Activated B cell treated with CpG ODN at 0.5 μM for 24 hours (primary cell): Measurements from ENCODE around the gene NSL1. TPM values are rescaled to one million over a fixed set of nuclear protein-coding genes. Genes with fewer than 3 reads are reported as not detected.

Experiments used
- ATAC-seq: fragments of 200-7000 bp; cut with Tn5 transposase; one replicate; pipeline ENCODE4 v1.10.0; 2021; ENCODE audit warnings: low read depth, mild to moderate bottlenecking, moderate library complexity
- CTCF ChIA-PET: fragments of 350-600 bp; sonication (Branson Sonifier 250); formaldehyde crosslinking; loops from one replicate; lab custom pipeline; 2021; ENCODE audit warnings: antibody characterized with exemption; lab: Charles Lee
- POLR2A ChIA-PET: fragments of 350-600 bp; sonication (Branson Sonifier 250); formaldehyde crosslinking; loops from one replicate; lab custom pipeline; 2021; ENCODE audit warnings: antibody characterized with exemption; lab: Charles Lee
- DNase-seq: peaks from one replicate; pipeline ENCODE4 v3.0.0; 2022
- H3K27ac Mint-ChIP-seq: one replicate; pipeline ENCODE4 v1.8.0; 2020; ENCODE audit warnings: mixed read lengths
- H3K27me3 Mint-ChIP-seq: one replicate; pipeline ENCODE4 v1.8.0; 2021; ENCODE audit warnings: mixed read lengths
- H3K36me3 Mint-ChIP-seq: one replicate; pipeline ENCODE4 v1.8.0; 2021; ENCODE audit warnings: low read depth, mixed read lengths
- H3K4me1 Mint-ChIP-seq: one replicate; pipeline ENCODE4 v1.8.0; 2021; ENCODE audit warnings: mixed read lengths
- H3K4me3 Mint-ChIP-seq: one replicate; pipeline ENCODE4 v1.8.0; 2020; ENCODE audit warnings: mild to moderate bottlenecking, mixed read lengths
- H3K9me3 Mint-ChIP-seq: one replicate; pipeline ENCODE4 v1.8.0; 2020; ENCODE audit warnings: mixed read lengths
- CTCF ChIP-seq: fragments of 200-600 bp; IDR thresholded peaks from one replicate; pipeline ENCODE4 v1.8.0; 2022; ENCODE audit warnings: antibody characterized with exemption, mild to moderate bottlenecking
- intact Hi-C: fragments of 100-400 bp; cut with micrococcal nuclease; formaldehyde crosslinking; loops from one replicate; pipeline ENCODE4 v1.15.1; 2024
- total RNA-seq: library from RNA; stranded (reverse); gene quantifications from 2 replicates; pipeline ENCODE4 v1.2.3, GENCODE V29; 2022

Gene NSL1
- total RNA-seq, 1 donor from 2014 or later, result 44.5 TPM

- intact Hi-C loops, result no loop called here
- Mint-ChIP-seq H3K27me3 (no peaks in the 10 kb centered on the region), H3K36me3 (peaks cover 5% of the 10 kb centered on the region), H3K4me1 (peaks cover 8% of the 10 kb centered on the region), H3K4me3 (no peak overlapping the region), H3K9me3 (peaks cover 12% of the 10 kb centered on the region), H3K27ac (no peak overlapping the region)
- TF ChIP-seq CTCF, result no peak
- DNase-seq, result no peak
- CTCF ChIA-PET, result interaction anchor here (1.0 kb wide), 1 partner anchor 13 kb away, joined by 4 read pairs; no protein-coding TSS in a partner anchor
- no peak for ATAC-seq
- POLR2A ChIA-PET, result interaction anchor here (0.6 kb wide), 1 partner anchor 54 kb away, joined by 3 read pairs; no protein-coding TSS in a partner anchor
Measured at GRCh38 chr1:212827171-212827776, 35.7 kb upstream of the NSL1 start.

- Mint-ChIP-seq H3K4me3 (no peak overlapping the region), H3K9me3 (peaks cover 12% of the 10 kb centered on the region), H3K4me1 (peaks cover under 1% of the 10 kb centered on the region), H3K36me3 (peaks cover 5% of the 10 kb centered on the region), H3K27me3 (no peaks in the 10 kb centered on the region), H3K27ac (no peak overlapping the region)
- intact Hi-C loops, result no loop called here
- ChIA-PET POLR2A (no interaction called here), CTCF (no interaction called here)
- no peak for TF ChIP-seq CTCF
- no peak for DNase-seq
- ATAC-seq, result no peak
Measured at GRCh38 chr1:212825798-212826452, 34.3 kb upstream of the NSL1 start.

GRCh38 chr1:212824201-212824600, 32.6 kb upstream of the NSL1 start:
- ATAC-seq (no peak), DNase-seq (no peak)
- Mint-ChIP-seq H3K36me3 (peaks cover 5% of the 10 kb centered on the region), H3K27ac (no peak overlapping the region), H3K4me3 (no peak overlapping the region), H3K9me3 (peaks cover 12% of the 10 kb centered on the region), H3K4me1 (peaks cover 16% of the 10 kb centered on the region), H3K27me3 (no peaks in the 10 kb centered on the region)
- TF ChIP-seq CTCF, result no peak
- ChIA-PET POLR2A (no interaction called here), CTCF (no interaction called here)
- intact Hi-C loops, result no loop called here

GRCh38 chr1:212822956-212823355, 31.4 kb upstream of the NSL1 start:
- intact Hi-C loops, result no loop called here
- TF ChIP-seq CTCF, result no peak
- Mint-ChIP-seq H3K9me3 (peaks cover 12% of the 10 kb centered on the region), H3K4me3 (no peak overlapping the region), H3K27me3 (no peaks in the 10 kb centered on the region), H3K36me3 (peaks cover 5% of the 10 kb centered on the region), H3K4me1 (peaks cover 17% of the 10 kb centered on the region), H3K27ac (no peak overlapping the region)
- ATAC-seq (no peak), DNase-seq (no peak)
- ChIA-PET CTCF (no interaction called here), POLR2A (no interaction called here)

GRCh38 chr1:212820969-212821368, 29.4 kb upstream of the NSL1 start:
- H3K9me3 Mint-ChIP-seq, result peaks cover 8% of the 10 kb centered on the region
- H3K27ac Mint-ChIP-seq, result no peak overlapping the region
- TF ChIP-seq CTCF, result no peak
- H3K4me1 Mint-ChIP-seq, result peaks cover 17% of the 10 kb centered on the region
- CTCF ChIA-PET, result no interaction called here
- no peak for ATAC-seq
- no peak overlapping the region for H3K4me3 Mint-ChIP-seq
- DNase-seq, result no peak
- intact Hi-C loops, result no loop called here
- POLR2A ChIA-PET, result no interaction called here
- H3K36me3 Mint-ChIP-seq, result peaks cover 3% of the 10 kb centered on the region
- H3K27me3 Mint-ChIP-seq, result no peaks in the 10 kb centered on the region
